Activated gamma-delta T cell (primary cell): ENCODE measurements around the gene CFAP221.

Experiments
- DNase-seq: peaks from one replicate; lab custom pipeline; 2025; lab: John Stamatoyannopoulos, UW

The CFAP221 gene

DNA sequence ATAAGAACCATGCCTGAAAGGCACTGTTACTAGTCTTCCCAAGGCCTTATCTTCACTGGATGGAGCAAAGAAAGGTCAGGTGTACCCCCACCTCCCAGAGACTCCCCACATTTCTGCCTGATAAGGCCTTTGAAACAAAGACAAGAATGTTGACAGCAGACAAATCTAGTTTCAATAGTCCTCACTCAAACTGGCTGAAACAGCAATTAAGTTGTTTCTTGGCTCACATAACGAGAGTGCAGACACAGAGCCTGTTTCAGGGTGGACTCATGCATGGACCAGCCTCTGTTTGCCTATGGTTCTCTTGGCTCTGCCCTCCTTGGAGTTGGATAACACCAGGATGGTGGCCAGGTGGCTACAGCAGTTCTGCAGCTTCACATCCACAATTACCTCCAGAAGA lies 7.5 kb upstream of the CFAP221 start:
- DNase-seq = no peak

DNA sequence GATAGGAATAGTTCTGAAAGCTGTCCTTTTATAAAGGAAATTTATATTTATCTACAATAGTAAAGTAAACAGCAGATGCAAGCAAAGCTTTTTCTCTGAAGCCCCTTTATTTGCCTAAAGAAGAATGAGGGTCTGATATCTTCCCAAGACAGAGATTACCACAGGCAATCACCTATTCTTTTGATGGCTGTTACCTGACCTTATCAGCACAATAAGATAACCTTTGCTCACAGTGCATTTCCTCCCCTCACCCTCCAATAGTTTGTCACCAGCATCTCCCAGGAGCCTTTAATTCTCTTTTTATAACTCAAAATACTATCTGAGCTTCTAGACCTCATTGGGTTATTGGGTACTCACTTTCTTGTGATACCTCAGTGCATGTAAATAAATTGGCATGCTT lies 6.5 kb upstream of the CFAP221 start:
- no peak for DNase-seq

DNA sequence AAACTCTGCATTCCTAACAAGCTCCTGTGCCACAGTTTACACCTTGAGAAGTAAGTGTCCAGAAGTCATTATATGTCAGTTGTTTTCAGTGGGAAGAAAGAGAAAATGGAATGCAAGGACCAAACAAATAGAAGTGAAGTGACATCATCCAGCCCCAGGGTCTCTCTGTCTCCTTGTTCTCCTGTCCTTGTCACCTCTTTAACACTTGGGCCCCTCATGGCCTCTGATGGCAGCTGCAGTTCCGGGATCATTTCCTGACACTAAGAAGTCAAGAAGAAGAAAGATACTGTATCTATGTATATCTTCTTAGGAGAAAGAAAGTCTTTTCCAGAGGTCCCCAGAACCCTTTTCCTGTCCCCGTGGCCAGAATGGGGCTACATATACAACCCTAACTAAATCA lies 2.8 kb upstream of the CFAP221 start:
- no peak for DNase-seq

DNA sequence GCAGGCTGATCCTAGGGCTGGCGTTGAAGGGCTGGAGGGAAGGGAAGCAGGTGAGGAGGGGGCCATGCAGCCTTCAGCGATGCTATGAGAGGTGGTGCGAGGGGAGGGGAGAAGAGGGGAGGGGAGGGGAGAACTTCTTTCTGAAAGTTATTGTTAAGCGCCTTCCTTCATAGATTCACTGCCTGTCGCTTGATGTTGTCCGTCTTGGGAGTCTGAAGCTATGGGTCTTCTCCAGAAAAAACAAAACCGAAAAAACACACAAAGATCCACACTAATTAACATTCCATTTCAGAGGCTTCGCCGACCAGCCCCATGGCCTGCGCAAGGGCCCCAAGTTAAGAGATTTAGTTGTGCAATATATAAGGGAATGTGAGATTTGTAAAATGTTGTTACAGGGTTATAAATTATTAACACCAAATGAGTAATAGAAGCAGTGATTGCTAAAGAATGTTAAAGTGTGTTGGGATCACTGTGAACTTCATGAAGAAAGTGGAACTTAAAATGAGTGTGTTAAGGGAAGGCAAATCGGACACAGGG lies 758 bp downstream of the CFAP221 start:
- DNase-seq = no peak

DNA sequence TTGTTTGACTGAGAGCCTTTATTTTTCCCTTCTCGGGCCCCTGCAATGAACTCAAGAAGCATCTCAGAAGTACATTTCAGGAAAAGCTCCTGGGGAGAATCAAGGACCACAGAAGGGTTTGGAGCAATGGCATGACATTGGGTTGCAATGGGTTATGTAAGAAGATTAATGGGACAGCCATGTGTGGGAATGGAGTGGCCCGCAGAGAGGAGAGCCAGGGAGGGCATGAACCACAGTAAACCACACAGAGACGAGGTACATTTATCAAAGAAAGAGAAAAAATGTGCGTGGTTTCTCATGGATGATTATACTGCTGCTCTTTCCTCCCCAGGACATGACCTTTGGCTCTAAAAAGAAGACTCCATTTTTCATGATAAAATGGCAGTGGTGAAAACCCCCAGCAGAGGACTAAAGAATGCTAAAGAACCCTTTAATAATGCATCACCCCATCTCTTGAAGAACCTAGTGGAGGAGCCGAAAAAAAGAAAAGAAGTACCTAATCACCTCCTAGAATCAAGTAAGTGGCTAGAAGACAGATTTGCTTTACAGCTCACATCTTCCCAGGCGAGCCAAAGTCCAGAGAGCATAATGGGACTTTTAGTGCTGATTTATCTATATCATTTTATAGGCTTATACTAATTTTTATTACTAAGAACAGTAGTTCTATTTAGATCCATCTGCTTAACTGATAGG lies 1.7 kb downstream of the CFAP221 start:
- DNase-seq = no peak

DNA sequence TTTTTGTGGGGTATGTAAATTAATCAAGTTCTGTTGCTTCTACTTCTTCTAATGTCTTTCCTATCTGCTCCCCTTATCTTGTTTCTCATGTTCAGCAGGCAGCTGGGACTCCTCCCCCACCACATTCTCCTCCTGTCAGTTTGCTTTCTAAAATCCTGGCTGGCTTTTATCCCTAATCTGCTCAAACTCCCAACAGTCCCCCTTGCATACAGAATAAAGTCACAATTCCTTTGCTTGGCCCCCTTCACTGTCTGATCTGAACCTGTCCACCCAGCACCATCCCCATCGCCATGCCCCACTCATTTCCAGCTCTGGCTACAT lies 2.2 kb downstream of the CFAP221 start:
- DNase-seq = no peak

DNA sequence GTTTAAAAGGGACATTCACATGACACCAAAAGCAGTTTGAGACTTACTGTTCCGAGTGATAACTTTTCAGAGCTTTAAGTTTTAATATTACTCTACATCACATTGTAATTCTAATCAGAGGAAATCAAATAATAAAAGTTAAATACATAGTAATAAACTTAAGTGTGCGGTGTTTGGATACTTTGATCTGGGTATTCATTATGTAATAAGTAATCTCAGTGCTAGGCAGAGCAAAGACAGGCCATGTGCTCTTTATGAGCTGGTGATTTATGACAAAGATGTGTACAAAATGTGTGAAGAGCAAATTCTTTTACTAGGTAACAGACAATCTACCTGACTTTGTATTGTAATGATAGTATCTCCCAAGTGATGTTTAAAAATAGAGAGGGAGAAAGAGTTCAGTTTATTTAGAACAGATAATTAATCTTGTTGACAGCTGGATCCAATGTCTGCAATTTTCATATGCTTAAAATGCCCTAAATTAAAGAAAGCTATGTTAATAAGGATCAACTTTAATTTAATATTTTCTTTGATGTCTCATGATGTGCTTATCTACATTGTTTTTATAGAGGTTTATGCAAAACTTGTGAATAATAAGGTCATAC lies 4.4 kb downstream of the CFAP221 start:
- DNase-seq = no peak

DNA sequence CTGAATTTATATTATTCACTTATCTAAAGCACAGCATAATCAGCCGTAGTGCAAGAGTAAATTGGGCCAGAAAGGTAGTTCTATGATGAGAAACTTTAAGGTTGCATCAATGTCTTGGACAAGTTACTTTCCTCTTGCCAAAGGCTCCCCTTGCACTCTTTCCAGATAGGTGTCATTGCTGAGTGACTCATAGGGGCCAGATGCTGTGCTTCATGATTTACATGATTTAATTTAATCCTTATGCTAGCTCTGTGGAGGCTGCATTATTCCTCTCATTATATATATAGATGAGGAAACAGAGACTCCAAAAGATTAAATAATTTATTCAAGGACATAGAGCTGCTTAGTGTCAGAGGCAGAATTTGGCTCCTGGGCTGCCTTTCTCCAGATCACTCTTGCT lies 5.0 kb downstream of the CFAP221 start:
- DNase-seq = no peak

DNA sequence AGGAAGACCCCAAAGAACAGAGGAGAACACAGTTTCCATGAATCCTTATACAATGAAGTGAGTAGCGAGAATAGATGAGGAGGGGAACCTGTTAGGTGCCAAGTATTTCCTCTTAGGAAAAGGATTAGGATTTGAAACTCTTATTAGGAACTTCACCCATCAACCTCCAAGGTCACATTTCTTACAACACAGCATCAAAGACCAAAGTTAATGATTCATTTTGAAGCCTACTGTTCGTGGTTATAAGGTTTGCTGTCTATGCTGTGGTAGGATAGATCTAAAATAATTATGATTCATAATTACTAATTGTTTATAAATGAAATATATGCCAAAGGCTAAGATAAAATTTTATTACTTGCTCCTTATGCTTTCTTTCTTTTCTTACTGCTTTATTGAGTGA lies 6.1 kb downstream of the CFAP221 start:
- no peak for DNase-seq

DNA sequence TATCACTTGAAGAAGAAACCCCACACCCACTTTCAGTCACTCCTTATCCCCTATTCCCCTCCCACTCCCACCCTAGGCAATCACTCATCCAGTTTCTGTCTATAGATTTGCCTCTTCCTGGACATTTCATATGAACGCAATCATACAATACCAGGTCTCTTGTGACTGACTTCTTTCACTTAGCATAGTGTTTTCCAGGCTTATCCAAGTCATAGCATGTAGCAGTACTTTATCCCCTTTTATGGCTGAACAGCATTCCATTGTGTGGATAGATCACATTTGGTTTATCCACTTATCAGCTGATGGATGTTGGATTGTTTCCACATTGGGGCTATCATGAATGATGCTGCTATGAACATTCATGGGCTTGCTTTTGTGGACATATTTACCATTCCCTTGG lies 6.6 kb downstream of the CFAP221 start:
- no peak for DNase-seq

DNA sequence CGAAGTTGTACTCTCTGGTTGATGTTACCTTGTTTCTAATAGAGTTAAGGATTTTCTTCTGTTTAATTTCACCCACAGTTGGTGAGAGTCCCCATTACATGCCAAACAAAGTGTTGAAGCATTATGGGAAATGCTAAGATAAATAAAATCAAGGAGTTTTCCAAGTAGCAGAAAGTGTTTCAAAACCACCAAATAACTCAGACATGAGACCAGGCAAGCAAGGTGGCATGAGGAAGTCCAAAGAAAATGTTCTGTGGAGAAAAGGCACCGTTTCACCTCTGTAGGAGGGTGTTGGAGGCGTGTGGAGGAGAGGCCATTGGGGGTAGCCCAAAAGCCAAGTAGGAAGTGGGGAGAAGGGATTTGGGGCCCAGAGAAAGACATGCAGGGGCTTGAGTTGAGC lies 8.7 kb downstream of the CFAP221 start:
- DNase-seq = no peak

DNA sequence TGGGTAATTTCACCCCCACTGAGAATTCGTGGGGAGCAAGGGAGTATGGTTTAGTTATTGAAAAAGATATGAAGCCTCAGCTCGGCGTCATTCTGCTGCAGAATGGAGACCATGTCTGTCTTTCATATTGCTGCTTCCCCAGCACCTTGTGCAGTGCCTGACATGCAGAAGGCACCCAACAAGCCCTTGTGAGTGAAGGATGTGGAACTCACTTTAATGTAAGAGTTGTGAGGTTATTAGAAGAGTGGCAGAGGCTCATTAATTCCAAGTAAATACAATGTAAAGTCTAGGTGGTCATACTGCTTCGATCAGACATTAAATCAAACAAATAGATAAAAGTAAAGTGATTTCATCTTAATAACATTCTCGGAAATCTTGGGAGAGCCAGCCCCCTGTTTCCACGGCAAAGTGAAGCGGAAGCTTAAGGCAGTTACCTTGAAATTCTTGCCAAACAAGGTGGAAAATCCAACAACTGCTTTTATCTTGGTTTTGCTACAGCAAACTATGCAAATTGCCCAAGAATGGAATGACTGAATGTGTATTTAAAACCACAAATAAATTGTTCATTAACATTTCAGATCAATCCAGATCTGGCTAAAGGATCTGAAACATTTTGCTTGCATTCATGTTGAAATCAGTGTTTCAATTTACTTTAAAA lies 9.6 kb downstream of the CFAP221 start:
- no peak for DNase-seq

DNA sequence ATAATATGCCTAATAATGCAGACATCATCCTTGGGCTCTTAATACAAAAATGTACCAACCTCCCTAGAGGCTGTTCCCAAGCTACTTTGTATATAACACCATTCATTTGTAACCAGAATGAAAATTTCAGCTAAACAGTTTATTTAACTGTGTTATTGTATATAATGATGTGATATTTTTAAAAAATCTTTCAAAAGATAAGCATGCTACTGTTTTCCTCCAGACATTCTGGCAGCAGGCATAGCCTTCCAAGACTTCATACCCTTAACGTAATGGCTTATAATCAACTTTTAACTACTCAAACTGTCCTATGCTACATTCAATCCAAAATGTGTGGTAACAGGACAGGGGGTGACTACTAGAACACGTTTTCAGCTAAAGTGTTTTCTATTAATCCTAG lies 21.2 kb downstream of the CFAP221 start:
- DNase-seq = no peak

DNA sequence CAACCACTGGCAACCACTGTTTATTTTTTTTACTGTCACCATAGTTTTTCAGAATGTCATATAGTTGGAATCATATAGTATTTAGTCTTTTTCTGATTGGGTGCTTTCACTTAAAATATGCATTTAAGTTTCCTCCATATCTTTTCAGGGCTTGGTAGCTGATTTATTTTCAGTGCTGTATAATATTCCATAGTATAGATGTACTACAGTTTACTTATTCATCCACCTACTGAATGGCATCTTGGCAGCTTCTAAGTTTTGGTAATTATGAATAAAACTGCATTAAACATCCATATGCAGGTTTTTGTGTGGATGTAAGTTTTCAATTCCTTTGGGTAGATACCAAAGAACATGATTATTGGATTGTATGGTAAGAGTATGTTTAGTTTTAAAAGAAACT lies 23.0 kb downstream of the CFAP221 start:
- no peak for DNase-seq

DNA sequence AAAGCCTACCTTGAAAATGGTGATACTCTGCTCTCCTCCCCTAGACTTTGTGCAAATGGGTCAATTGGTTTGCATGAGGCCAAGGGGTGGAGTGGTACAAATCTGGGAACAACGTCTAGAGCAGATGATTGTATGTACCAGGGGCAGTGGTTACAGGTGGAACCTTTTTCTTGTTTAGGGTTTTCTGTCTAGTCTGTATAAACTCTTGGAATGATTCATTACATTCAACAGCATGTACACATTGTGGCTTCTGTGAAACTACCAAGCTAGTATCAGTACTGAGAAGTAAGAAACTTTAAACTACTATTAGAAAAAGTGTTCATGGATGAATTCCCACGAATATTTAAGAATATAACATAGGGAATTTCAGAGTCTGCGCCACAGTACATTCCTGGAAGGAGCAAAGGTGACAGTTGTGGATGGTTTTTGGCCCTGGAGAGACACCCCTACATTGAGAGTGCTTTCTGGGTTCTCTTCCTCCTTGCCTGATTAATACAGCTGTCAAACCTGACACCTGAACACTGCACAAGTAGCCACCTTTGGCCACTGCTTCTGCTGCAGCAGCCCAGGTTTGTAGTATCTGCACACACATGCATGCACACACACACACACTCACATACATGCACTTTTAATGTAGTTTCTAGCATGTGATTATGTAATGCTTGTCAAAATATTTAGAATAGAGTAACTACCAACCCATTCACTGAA lies 30.0 kb downstream of the CFAP221 start:
- no peak for DNase-seq

DNA sequence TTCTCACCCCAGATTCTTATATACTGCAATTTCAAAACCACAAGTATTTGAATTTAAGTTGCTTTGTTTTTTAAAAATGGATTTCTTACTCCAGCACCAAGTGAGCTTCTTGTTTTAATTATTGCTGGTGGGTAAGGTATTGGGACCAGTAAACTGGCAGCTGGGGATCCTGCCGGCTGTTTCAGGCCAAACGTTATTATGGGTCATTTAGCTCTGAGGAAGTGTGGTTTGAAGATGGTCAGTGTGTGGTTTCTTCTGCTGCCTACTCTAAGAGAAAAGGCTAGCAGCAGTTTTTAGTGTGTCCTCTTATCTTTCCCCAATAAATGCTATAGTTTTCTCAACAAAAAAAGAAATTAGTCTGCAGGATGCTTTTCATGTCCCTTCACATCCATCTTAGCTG lies 30.6 kb downstream of the CFAP221 start:
- DNase-seq = no peak

DNA sequence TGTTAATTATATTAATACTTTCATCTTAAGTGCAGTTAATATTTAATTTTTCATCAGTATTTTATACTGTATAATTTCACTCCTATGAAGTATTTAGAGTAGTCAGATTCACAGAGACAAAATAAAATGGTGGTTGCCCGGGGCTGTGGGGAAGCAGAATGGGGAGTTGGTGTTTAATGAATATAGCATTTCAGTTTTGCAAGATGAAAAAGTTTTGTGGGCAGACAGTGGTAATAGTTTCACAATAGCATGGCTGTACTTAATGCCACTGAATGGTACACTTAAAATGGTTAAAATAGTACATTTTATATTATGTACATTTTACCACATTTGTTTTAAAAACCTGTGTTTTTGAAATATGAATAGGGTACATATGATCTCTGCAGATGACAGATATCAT lies 31.2 kb downstream of the CFAP221 start:
- DNase-seq = no peak

DNA sequence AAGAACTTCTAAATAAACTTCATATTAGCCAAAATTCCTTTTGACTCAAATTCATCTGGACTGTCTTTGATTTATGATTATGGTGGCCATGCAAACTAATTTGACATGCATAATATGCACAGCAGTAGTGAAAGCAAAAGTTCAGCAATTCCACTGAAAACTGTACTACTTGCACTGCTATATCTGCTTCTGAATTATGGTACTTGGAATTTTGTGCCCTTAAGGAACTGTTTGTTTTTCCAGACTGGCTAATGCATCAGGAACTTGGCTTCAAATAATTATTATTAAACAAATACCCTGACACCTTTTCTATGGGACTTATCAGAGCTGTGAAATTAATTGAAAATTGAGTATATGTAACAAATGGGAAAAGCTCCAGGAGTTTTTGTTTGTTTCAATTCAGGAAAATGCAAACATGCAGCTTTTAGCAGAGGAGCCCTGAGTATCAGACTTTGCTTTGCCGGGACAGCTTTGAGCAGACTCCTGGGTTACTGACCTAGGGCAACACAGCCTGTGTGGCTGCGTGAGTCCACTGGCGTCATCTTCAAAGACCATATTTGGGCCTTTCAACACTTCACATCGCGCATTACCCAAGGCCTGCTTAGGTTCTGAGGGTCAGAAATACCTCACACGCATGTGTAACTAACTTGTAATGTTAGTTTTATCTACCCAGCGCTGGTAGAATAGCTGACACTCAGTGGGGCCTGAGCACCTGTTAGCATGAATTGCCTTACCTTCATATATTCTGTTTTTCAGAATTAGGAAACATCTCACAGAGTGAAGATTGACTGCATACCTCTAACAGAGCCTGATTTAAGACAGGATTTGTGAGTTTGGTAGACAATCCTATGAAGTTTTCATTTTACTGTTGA lies 35.4 kb downstream of the CFAP221 start:
- no peak for DNase-seq

DNA sequence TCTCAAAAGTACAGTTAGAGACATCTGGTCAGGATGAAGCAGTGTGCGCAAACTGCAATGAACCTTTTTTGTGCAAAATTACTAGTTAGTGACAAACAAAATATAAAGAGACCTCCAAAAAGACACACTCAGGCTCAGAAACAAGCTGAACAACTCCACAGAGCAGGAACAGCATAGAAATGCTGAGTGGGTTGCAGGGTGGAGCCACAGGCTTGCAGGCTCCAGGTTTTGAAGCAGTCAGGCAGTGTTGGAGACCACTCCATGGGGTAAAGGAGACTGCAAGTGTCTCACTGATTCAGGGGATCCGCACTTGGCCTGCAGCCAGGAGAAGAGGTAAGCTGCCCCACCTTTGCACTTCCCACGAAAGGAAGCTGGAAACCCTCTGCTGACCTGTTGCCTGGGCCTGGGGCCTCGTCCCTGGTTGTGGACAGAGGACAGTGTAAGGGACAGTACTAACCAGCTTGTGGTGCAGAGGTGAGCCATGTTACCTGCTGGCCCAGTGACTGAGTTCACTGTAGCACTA lies 36.4 kb downstream of the CFAP221 start:
- DNase-seq = no peak

DNA sequence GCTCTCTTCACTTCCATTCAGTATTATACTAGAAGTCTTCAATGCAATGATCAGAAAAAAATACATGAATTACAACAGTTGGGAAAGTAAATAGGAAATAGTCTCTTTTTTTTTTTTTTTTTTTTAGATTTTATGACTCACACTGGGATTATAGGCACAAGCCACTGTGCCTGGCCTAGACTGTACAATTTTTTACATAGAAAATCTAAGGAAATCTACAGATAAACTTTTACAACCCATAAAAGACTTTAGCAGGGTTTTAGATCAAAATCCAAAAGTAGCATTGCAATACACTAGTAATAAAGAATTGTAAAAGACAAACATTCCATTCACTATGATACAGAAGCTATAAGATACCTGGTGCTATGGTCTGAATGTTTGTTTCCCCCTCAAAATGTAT lies 39.0 kb downstream of the CFAP221 start:
- no peak for DNase-seq

DNA sequence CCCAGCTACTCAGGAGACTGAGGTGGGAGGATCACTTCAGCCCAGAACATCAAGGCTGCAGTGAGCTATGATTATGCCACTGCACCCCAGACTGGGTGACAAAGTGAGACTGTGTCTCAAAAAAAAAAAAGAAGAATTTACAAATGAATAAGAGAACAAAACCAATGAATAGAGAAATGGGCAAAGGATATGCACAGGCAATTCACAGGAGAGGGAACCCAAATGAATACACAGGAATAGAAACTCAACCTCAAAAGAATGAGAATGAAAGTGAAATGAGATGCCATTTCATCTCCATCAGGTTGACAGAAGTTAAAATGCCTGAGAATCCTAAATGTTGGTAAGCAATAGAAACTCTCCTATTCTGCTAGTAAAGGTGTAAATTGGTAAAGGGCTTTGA lies 40.2 kb downstream of the CFAP221 start:
- DNase-seq = no peak

DNA sequence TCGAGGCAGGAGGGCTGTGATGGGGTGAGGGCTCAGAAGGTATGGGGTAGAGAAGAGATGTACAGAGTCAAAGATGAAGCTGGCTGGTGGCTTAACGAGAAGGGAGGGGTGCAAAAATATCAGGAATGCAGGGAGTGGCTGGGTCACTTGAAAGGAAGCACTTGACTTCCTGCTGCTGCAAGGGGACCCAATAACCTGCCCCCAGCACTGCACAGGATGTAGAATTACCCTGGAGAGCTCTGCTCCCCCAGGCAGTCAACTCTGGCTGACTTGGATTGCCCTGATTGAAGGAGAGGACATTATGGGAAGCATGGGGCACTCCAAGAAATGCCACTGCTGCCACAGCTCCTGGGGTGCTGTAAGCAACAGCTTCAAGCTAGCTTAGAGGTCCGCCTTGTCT lies 41.8 kb downstream of the CFAP221 start:
- no peak for DNase-seq
